ENCODE data around the gene APOL4.

Gene APOL4

GRCh38 chr22:36225333-36225922, 23.8 kb upstream of the APOL4 start:
- Histone ChIP-seq H3K4me3 (replicated peaks; ENCODE audit: insufficient read depth, low read length) (no peak overlapping the region), H3K27me3 (ENCODE audit: insufficient read depth, poor library complexity, severe bottlenecking) (no peaks in the 10 kb centered on the region), H3K27ac (replicated peaks) (no peak overlapping the region)
- no peak for TF ChIP-seq GABPA (IDR thresholded peaks at IDR 0.05; ENCODE audit: low read depth)
- TF ChIP-seq CTCF (IDR thresholded peaks at IDR 0.05; ENCODE audit: insufficient read depth, low read length) = no peak
- TF ChIP-seq, protein P1, sequence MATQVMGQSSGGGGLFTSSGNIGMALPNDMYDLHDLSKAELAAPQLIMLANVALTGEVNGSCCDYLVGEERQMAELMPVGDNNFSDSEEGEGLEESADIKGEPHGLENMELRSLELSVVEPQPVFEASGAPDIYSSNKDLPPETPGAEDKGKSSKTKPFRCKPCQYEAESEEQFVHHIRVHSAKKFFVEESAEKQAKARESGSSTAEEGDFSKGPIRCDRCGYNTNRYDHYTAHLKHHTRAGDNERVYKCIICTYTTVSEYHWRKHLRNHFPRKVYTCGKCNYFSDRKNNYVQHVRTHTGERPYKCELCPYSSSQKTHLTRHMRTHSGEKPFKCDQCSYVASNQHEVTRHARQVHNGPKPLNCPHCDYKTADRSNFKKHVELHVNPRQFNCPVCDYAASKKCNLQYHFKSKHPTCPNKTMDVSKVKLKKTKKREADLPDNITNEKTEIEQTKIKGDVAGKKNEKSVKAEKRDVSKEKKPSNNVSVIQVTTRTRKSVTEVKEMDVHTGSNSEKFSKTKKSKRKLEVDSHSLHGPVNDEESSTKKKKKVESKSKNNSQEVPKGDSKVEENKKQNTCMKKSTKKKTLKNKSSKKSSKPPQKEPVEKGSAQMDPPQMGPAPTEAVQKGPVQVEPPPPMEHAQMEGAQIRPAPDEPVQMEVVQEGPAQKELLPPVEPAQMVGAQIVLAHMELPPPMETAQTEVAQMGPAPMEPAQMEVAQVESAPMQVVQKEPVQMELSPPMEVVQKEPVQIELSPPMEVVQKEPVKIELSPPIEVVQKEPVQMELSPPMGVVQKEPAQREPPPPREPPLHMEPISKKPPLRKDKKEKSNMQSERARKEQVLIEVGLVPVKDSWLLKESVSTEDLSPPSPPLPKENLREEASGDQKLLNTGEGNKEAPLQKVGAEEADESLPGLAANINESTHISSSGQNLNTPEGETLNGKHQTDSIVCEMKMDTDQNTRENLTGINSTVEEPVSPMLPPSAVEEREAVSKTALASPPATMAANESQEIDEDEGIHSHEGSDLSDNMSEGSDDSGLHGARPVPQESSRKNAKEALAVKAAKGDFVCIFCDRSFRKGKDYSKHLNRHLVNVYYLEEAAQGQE (IDR thresholded peaks at IDR 0.05; ENCODE audit: insufficient replicate concordance, low read depth) = no peak
- TF ChIP-seq SPI1 (IDR thresholded peaks at IDR 0.05; ENCODE audit: borderline replicate concordance, low read depth) = no peak
- no peak for TF ChIP-seq POLR2AphosphoS5 (IDR thresholded peaks at IDR 0.05; ENCODE audit: low read depth)
- no peak for DNase-seq (ENCODE audit: low read depth in 1 of 2, low spot score in 1 of 2)

- H3K27ac ChIP-seq (replicated peaks) = no peak overlapping the region
- no peak for DNase-seq (ENCODE audit: low read depth in 1 of 2, low spot score in 1 of 2)
- no peaks in the 10 kb centered on the region for H3K27me3 ChIP-seq (ENCODE audit: insufficient read depth, poor library complexity, severe bottlenecking)
- H3K4me3 ChIP-seq (replicated peaks; ENCODE audit: insufficient read depth, low read length) = no peak overlapping the region
- TF ChIP-seq SPI1 (IDR thresholded peaks at IDR 0.05; ENCODE audit: borderline replicate concordance, low read depth) (no peak), GABPA (IDR thresholded peaks at IDR 0.05; ENCODE audit: low read depth) (no peak), CTCF (IDR thresholded peaks at IDR 0.05; ENCODE audit: insufficient read depth, low read length) (no peak), POLR2AphosphoS5 (IDR thresholded peaks at IDR 0.05; ENCODE audit: low read depth) (no peak)
- TF ChIP-seq, protein P1 (IDR thresholded peaks at IDR 0.05; ENCODE audit: insufficient replicate concordance, low read depth) = no peak
These were observed 22.6 kb upstream of the APOL4 start for GRCh38 chr22:36224245-36224644.

DNA sequence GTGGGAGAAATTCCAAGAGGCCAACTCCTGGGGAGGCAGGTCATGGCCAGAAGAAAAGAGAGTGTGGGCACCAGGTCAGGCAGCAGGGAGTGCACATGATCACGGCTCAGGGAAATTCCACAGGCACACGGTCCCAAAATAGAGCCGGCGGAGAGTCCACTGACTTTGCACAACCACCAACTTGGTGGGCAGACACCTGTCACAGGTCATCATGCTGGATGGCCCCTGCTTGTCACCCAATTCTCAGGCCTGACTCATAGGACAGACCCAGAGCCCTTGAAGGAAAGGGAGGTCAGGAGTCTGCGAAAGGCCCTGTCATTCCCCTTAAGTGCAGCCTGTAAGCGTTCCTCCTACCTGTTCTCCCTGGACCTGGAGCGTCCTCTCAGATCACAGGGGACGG, 21.9 kb upstream of the APOL4 start:
- TF ChIP-seq, protein P1 (IDR thresholded peaks at IDR 0.05; ENCODE audit: insufficient replicate concordance, low read depth) = no peak
- no peak for TF ChIP-seq POLR2AphosphoS5 (IDR thresholded peaks at IDR 0.05; ENCODE audit: low read depth)
- no peak for TF ChIP-seq SPI1 (IDR thresholded peaks at IDR 0.05; ENCODE audit: borderline replicate concordance, low read depth)
- TF ChIP-seq CTCF (IDR thresholded peaks at IDR 0.05; ENCODE audit: insufficient read depth, low read length) = no peak
- TF ChIP-seq GABPA (IDR thresholded peaks at IDR 0.05; ENCODE audit: low read depth) = no peak
- no peak overlapping the region for H3K4me3 ChIP-seq (replicated peaks; ENCODE audit: insufficient read depth, low read length)
- no peak overlapping the region for H3K27ac ChIP-seq (replicated peaks)
- no peaks in the 10 kb centered on the region for H3K27me3 ChIP-seq (ENCODE audit: insufficient read depth, poor library complexity, severe bottlenecking)
- no peak for DNase-seq (ENCODE audit: low read depth in 1 of 2, low spot score in 1 of 2)

All from HL-60 (cell line).